Hepatocyte (in vitro differentiated cells): ENCODE measurements around the gene LRRIQ4. TPM values are rescaled to one million over a fixed set of nuclear protein-coding genes. Genes with fewer than 3 reads are reported as not detected.

Source experiments
- DNase-seq: peaks from one replicate; pipeline ENCODE4 v3.0.0-alpha.2; 2016; ENCODE audit warnings: low spot score
- H2AFZ ChIP-seq: fragments of 200-600 bp; sonication (generic); 2 replicates; pipeline ENCODE4 v1.6.0; 2016; ENCODE audit warnings: antibody characterized with exemption, mild to moderate bottlenecking
- H3K27ac ChIP-seq: fragments of 200-600 bp; sonication (generic); 2 replicates; pipeline ENCODE4 v1.5.1; 2016; ENCODE audit warnings: mild to moderate bottlenecking
- H3K27me3 ChIP-seq: fragments of 200-600 bp; sonication (generic); 2 replicates; pipeline ENCODE4 v1.6.1; 2016
- H3K36me3 ChIP-seq: fragments of 200-600 bp; sonication (generic); replicated peaks from 2 replicates; pipeline ENCODE4 v1.5.1; 2016; ENCODE audit warnings: low read depth; ENCODE audit not compliant: insufficient read depth
- H3K4me1 ChIP-seq: fragments of 200-600 bp; sonication (generic); 2 replicates; pipeline ENCODE4 v1.5.1; 2016; ENCODE audit warnings: mild to moderate bottlenecking, moderate library complexity; ENCODE audit not compliant: insufficient read depth
- H3K4me2 ChIP-seq: fragments of 200-600 bp; sonication (generic); 2 replicates; pipeline ENCODE4 v1.6.0; 2016
- H3K4me3 ChIP-seq: fragments of 200-600 bp; sonication (generic); 2 replicates; pipeline ENCODE4 v1.5.1; 2016; ENCODE audit warnings: mild to moderate bottlenecking
- H3K79me2 ChIP-seq: fragments of 200-600 bp; sonication (generic); 2 replicates; pipeline ENCODE4 v1.6.0; 2017; ENCODE audit warnings: mild to moderate bottlenecking
- H3K9me2 ChIP-seq: fragments of 200-600 bp; sonication (generic); replicated peaks from 2 replicates; pipeline ENCODE4 v1.6.0; 2017; ENCODE audit warnings: mild to moderate bottlenecking; ENCODE audit not compliant: insufficient read depth
- H3K9me3 ChIP-seq: fragments of 200-600 bp; sonication (generic); 2 replicates; pipeline ENCODE4 v1.5.1; 2016; ENCODE audit warnings: low read depth, mild to moderate bottlenecking
- H4K20me1 ChIP-seq: fragments of 200-600 bp; sonication (generic); 2 replicates; pipeline ENCODE4 v1.6.0; 2016; ENCODE audit warnings: mild to moderate bottlenecking; ENCODE audit not compliant: insufficient read depth, poor library complexity, severe bottlenecking
- CTCF ChIP-seq: fragments of 200-600 bp; sonication (generic); IDR thresholded peaks from 2 replicates; pipeline ENCODE4 v1.5.1; 2016; ENCODE audit warnings: antibody characterized with exemption, mild to moderate bottlenecking; ENCODE audit not compliant: poor library complexity
- EZH2 ChIP-seq: fragments of 200-600 bp; sonication (generic); IDR thresholded peaks from 2 replicates; pipeline ENCODE4 v1.6.1; 2016; ENCODE audit warnings: antibody characterized with exemption, mild to moderate bottlenecking, borderline replicate concordance
- EZH2phosphoT487 ChIP-seq: fragments of 200-600 bp; sonication (generic); IDR thresholded peaks from one replicate; pipeline ENCODE4 v1.6.1; 2018; ENCODE audit warnings: antibody characterized with exemption, mild to moderate bottlenecking, low read depth, moderate library complexity; ENCODE audit not compliant: unreplicated experiment, severe bottlenecking
- WGBS: methylation state at CpG from one replicate; pipeline ENCODE4 v1.1.6; 2016; ENCODE audit warnings: low lambda C conversion rate; ENCODE audit errors: missing lambda C conversion rate; 5-methylcytosine and 5-hydroxymethylcytosine counted together
- polyA plus RNA-seq: library from polyadenylated mRNA; unstranded; fragments of >200 nt; fragmentation: Nextera tagmentation; extraction: Ambion mirVana; gene quantifications from 2 replicates; pipeline ENCODE4 v1.2.1, GENCODE V29; 2016
- total RNA-seq: library from RNA; depleted of rRNA; stranded (reverse); fragments of >200 nt; gene quantifications from 2 replicates; pipeline ENCODE4 v1.2.3, GENCODE V29; 2014

The LRRIQ4 gene
- total and polyA plus RNA-seq, 2 experiments from 2014 or later = not detected

DNA sequence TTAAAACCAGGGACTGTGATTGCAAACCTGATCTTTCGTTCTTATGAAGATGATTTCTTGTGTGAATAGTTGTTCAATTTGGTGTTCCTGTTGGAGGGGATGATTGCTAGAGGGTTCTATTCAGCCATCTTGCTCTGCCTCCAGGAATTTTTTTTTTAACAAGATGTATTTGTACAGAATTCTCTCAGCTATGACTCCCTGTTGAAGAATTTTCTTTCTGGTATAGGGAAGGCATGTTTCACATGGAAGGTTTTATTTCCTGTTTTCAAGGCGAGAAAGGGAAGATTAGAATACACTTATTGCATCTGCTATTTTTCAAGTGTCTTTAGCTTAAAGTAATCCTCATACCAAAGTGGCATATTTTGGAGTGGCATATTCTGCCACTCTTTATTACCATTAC is 5.6 kb downstream of the LRRIQ4 start:
- TF ChIP-seq EZH2phosphoT487 = no peak
- no peak for TF ChIP-seq CTCF
- TF ChIP-seq EZH2 = no peak
- WGBS = 84% methylated on average over 2 of the region's 2 CpGs
- Histone ChIP-seq H3K27me3 (no peaks in the 10 kb centered on the region), H3K9me3 (peaks cover 10% of the 10 kb centered on the region), H3K9me2 (no peaks in the 10 kb centered on the region), H3K27ac (no peak overlapping the region), H3K4me2 (no peak overlapping the region), H3K4me3 (no peak overlapping the region), H3K79me2 (no peaks in the 10 kb centered on the region), H3K36me3 (no peaks in the 10 kb centered on the region), H3K4me1 (no peaks in the 10 kb centered on the region), H4K20me1 (no peaks in the 10 kb centered on the region), H2AFZ (no peak overlapping the region)
- no peak for DNase-seq

DNA sequence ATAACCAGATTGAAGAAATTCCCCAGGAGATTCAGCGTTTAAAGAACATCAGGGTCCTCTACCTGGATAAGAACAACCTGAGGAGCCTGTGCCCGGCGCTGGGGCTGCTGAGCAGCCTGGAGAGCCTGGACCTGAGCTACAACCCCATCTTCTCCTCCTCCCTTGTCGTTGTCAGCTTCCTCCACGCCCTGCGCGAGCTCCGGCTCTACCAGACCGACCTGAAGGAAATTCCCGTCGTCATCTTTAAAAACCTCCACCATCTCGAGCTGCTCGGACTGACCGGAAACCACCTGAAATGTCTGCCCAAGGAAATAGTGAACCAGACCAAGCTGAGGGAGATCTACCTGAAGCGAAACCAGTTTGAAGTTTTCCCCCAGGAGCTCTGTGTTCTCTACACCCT is 9.4 kb downstream of the LRRIQ4 start:
- no peaks in the 10 kb centered on the region for H3K9me3 ChIP-seq
- H2AFZ ChIP-seq = no peak overlapping the region
- TF ChIP-seq CTCF (no peak), EZH2phosphoT487 (no peak), EZH2 (no peak)
- H3K27me3 ChIP-seq = no peaks in the 10 kb centered on the region
- H3K27ac ChIP-seq = no peak overlapping the region
- H3K4me1 ChIP-seq = no peaks in the 10 kb centered on the region
- DNase-seq = no peak
- no peak overlapping the region for H3K4me3 ChIP-seq
- H4K20me1 ChIP-seq = no peaks in the 10 kb centered on the region
- no peaks in the 10 kb centered on the region for H3K79me2 ChIP-seq
- no peaks in the 10 kb centered on the region for H3K9me2 ChIP-seq
- H3K36me3 ChIP-seq = no peaks in the 10 kb centered on the region
- H3K4me2 ChIP-seq = no peak overlapping the region
- 96% methylated on average over 15 of the region's 15 CpGs for WGBS

DNA sequence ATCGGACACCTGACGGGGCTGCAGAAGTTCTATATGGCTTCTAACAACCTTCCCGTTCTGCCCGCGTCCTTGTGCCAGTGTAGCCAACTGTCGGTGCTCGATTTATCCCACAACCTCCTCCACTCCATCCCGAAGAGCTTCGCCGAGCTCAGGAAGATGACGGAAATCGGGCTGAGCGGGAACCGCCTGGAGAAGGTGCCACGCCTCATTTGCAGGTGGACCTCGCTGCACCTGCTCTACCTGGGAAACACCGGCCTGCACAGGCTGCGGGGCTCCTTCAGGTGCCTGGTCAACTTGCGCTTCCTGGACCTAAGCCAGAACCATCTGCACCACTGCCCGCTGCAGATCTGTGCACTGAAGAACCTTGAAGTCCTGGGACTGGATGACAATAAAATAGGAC is 9.9 kb downstream of the LRRIQ4 start:
- no peaks in the 10 kb centered on the region for H3K9me2 ChIP-seq
- no peaks in the 10 kb centered on the region for H3K79me2 ChIP-seq
- H2AFZ ChIP-seq = no peak overlapping the region
- H3K9me3 ChIP-seq = no peaks in the 10 kb centered on the region
- no peak for DNase-seq
- H4K20me1 ChIP-seq = no peaks in the 10 kb centered on the region
- no peak overlapping the region for H3K27ac ChIP-seq
- no peak overlapping the region for H3K4me3 ChIP-seq
- no peaks in the 10 kb centered on the region for H3K4me1 ChIP-seq
- no peaks in the 10 kb centered on the region for H3K27me3 ChIP-seq
- WGBS = 96% methylated on average over 20 of the region's 20 CpGs
- no peaks in the 10 kb centered on the region for H3K36me3 ChIP-seq
- no peak for TF ChIP-seq CTCF
- TF ChIP-seq EZH2phosphoT487 = no peak
- TF ChIP-seq EZH2 = no peak
- no peak overlapping the region for H3K4me2 ChIP-seq

DNA sequence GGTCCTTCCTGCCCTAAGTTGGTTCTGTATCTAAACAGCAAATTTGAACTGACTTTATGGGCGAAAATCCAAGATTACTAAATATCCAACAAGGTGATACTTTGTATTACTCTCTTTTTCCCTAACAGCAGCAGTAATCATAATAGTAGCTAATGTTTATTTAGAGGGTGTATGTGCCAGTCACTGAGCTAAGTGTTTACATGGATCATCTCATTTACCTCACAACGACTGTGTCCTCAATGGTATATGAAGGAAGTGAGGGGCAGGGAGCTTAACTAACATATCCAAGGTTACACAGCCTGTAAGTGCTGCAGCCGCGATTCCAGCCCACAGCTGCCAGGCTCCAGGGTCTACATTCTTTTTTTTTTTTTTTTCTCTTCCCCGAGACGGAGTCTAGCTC is 10.3 kb downstream of the LRRIQ4 start:
- no peak overlapping the region for H3K4me2 ChIP-seq
- no peak overlapping the region for H2AFZ ChIP-seq
- DNase-seq = no peak
- TF ChIP-seq EZH2phosphoT487 = no peak
- TF ChIP-seq CTCF = no peak
- TF ChIP-seq EZH2 = no peak
- H3K4me1 ChIP-seq = no peaks in the 10 kb centered on the region
- no peaks in the 10 kb centered on the region for H3K36me3 ChIP-seq
- WGBS = 87% methylated on average over 6 of the region's 6 CpGs
- H3K9me3 ChIP-seq = no peaks in the 10 kb centered on the region
- no peaks in the 10 kb centered on the region for H4K20me1 ChIP-seq
- no peaks in the 10 kb centered on the region for H3K9me2 ChIP-seq
- H3K79me2 ChIP-seq = no peaks in the 10 kb centered on the region
- H3K27ac ChIP-seq = no peak overlapping the region
- no peaks in the 10 kb centered on the region for H3K27me3 ChIP-seq
- no peak overlapping the region for H3K4me3 ChIP-seq
